OCI-LY3 (cell line): Measurements from ENCODE around the gene UBQLNL.

Experiments used
- H2AFZ ChIP-seq: fragments of 200-600, 300-600 bp; shearing (Covaris generic); 2 replicates; pipeline ENCODE4 v1.6.0; 2014; ENCODE audit warnings: antibody characterized with exemption, low read depth, low read length
- H3K27ac ChIP-seq: fragments of 200-600, 300-600 bp; sonication (generic); 2 replicates; pipeline ENCODE4 v1.5.1; 2014; ENCODE audit warnings: mild to moderate bottlenecking, low read length, moderate library complexity, mixed read lengths
- H3K27me3 ChIP-seq: fragments of 200-600, 300-600 bp; sonication (generic); 2 replicates; pipeline ENCODE4 v1.6.1; 2014; ENCODE audit warnings: low read depth, low read length, mixed read lengths
- H3K36me3 ChIP-seq: fragments of 200-600, 300-600 bp; sonication (generic); replicated peaks from 2 replicates; pipeline ENCODE3; 2014; ENCODE audit warnings: low read depth, low read length, mixed read lengths
- H3K4me1 ChIP-seq: fragments of 300-600, 200-600 bp; sonication (generic); 2 replicates; pipeline ENCODE4 v1.6.1; 2014; ENCODE audit warnings: low read length, mixed read lengths
- H3K4me2 ChIP-seq: fragments of 200-600, 300-600 bp; sonication (generic); 2 replicates; pipeline ENCODE4 v1.6.1; 2014; ENCODE audit warnings: low read length, mixed read lengths
- H3K4me3 ChIP-seq: fragments of 300-600, 200-600 bp; sonication (generic); 2 replicates; pipeline ENCODE4 v1.5.1; 2014; ENCODE audit warnings: antibody characterized with exemption, mild to moderate bottlenecking, low read length, moderate library complexity
- H3K79me2 ChIP-seq: fragments of 300-600, 200-600 bp; shearing (Covaris generic); 2 replicates; pipeline ENCODE4 v1.6.1; 2014; ENCODE audit warnings: mild to moderate bottlenecking, low read length, mixed read lengths
- H3K9ac ChIP-seq: fragments of 300-600, 200-600 bp; shearing (Covaris generic); 2 replicates; pipeline ENCODE4 v1.6.0; 2014; ENCODE audit warnings: mild to moderate bottlenecking, low read length, moderate library complexity
- H3K9me3 ChIP-seq: fragments of 200-600, 300-600 bp; shearing (Covaris generic); 2 replicates; pipeline ENCODE4 v1.6.1; 2014; ENCODE audit warnings: low read length, mixed read lengths; ENCODE audit not compliant: insufficient read depth
- H4K20me1 ChIP-seq: fragments of 200-600, 300-600 bp; sonication (generic); 2 replicates; pipeline ENCODE4 v1.6.1; 2016; ENCODE audit warnings: low read length, mixed read lengths; ENCODE audit not compliant: insufficient read depth
- CTCF ChIP-seq: fragments of 200-600, 300-600 bp; sonication (generic); IDR thresholded peaks from 2 replicates; pipeline ENCODE4 v1.5.1; 2014; ENCODE audit warnings: antibody characterized with exemption, low read length, low read depth
- EZH2phosphoT487 ChIP-seq: fragments of 200-600 bp; shearing (Covaris generic); IDR thresholded peaks from 2 replicates; pipeline ENCODE4 v1.6.1; 2018; ENCODE audit warnings: antibody characterized with exemption, mixed run types, low read depth

Gene UBQLNL, protein sequence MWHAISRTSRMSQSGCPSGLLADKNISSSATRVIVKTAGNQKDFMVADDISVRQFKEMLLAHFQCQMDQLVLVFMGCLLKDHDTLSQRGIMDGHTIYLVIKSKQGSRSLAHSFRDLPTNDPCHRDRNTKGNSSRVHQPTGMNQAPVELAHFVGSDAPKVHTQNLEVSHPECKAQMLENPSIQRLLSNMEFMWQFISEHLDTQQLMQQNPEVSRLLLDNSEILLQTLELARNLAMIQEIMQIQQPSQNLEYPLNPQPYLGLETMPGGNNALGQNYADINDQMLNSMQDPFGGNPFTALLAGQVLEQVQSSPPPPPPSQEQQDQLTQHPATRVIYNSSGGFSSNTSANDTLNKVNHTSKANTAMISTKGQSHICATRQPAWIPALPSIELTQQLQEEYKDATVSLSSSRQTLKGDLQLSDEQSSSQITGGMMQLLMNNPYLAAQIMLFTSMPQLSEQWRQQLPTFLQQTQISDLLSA

GRCh38 chr11:5516599-5516998 is at the start of gene UBQLNL:
Gene UBQLNL, minus strand, starts transcription at chr11:5516699. Its CDS starts 258 bp downstream, at chr11:5516441.
- Histone ChIP-seq H3K27ac (no peak within 1 kb of the TSS), H4K20me1 (no peaks in the 10 kb centered on the region), H3K36me3 (no peaks in the 10 kb centered on the region), H3K4me2 (no peak within 1 kb of the TSS), H2AFZ (no peak within 1 kb of the TSS), H3K4me1 (no peaks in the 10 kb centered on the region), H3K79me2 (no peaks in the 10 kb centered on the region), H3K9me3 (no peaks in the 10 kb centered on the region), H3K9ac (no peak within 1 kb of the TSS), H3K4me3 (no peak within 1 kb of the TSS), H3K27me3 (0 out of 2 replicates have a peak, but pooled peaks cover 2% of the 10 kb centered on the region)
- no peak for TF ChIP-seq CTCF

GRCh38 chr11:5564259-5565019 is 47.9 kb upstream of the UBQLNL start:
- no peak overlapping the region; the same call in 1 of the 2 replicates for H2AFZ ChIP-seq
- H3K79me2 ChIP-seq, result no peaks in the 10 kb centered on the region
- H3K4me1 ChIP-seq, result no peaks in the 10 kb centered on the region
- no peak overlapping the region for H3K27ac ChIP-seq
- H3K9me3 ChIP-seq, result no peaks in the 10 kb centered on the region
- no peaks in the 10 kb centered on the region; the same call in none of the 2 replicates for H3K27me3 ChIP-seq
- H3K36me3 ChIP-seq, result no peaks in the 10 kb centered on the region
- H3K4me2 ChIP-seq, result no peak overlapping the region
- no peak for TF ChIP-seq CTCF
- H4K20me1 ChIP-seq, result no peaks in the 10 kb centered on the region
- no peak overlapping the region for H3K4me3 ChIP-seq
- no peak overlapping the region for H3K9ac ChIP-seq

DNA sequence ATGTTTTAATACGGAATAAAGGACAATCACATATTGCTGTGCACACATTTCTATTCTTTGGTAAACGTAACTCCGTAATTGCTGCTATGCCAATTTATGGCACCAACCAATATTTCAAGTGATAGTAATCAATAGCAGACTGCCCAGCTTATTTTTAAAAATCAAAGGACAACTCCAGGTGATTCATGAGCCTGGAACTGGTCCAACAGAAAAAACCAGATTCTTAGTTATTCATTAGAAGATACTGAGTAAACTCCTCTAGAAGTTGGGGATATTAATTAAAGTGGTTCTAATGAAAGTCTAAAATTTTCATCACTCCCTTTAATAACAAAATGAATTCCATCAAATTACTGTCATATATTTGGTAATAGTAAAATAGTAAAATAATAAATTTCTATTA is 41.3 kb upstream of the UBQLNL start:
- Histone ChIP-seq H3K36me3 (no peaks in the 10 kb centered on the region), H4K20me1 (no peaks in the 10 kb centered on the region), H3K9ac (no peak overlapping the region), H3K4me2 (no peak overlapping the region), H2AFZ (no peak overlapping the region), H3K79me2 (no peaks in the 10 kb centered on the region), H3K27ac (no peak overlapping the region), H3K4me1 (no peaks in the 10 kb centered on the region), H3K9me3 (no peaks in the 10 kb centered on the region), H3K4me3 (no peak overlapping the region), H3K27me3 (peaks cover 15% of the 10 kb centered on the region)
- no peak for TF ChIP-seq CTCF

DNA sequence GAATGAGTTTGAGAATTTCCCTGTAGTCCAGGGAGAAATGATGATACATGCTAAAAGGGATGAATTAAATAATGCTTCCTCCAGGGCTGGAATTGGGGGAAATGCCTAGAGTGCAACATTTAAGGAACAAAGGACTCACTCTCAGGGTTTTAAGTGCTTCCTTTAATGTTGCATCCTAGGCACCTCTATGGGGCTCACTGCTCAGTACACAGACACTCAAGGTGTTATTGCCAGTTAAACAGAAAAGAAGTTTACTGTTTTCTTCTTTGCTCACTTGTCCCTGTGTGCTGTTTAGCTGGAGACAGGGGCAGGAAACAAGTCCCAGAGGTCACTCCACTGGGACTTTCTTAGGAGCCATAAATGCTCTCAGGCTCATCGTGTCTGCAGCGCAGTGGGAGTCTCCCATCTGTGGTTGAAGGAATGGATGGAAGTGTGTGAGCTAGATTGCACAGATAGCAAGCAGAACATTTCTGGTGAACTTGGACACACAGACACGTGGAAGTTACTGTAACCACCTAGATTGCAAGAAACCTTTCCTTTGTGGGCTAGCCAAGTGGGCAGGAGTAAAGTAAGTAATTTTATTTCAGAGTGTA is 40.2 kb upstream of the UBQLNL start:
- Histone ChIP-seq H3K4me2 (no peak overlapping the region), H3K79me2 (no peaks in the 10 kb centered on the region), H3K9ac (no peak overlapping the region), H3K27ac (no peak overlapping the region), H2AFZ (no peak overlapping the region), H3K9me3 (no peaks in the 10 kb centered on the region), H3K36me3 (no peaks in the 10 kb centered on the region), H4K20me1 (no peaks in the 10 kb centered on the region), H3K4me3 (no peak overlapping the region), H3K27me3 (peaks cover 15% of the 10 kb centered on the region), H3K4me1 (no peaks in the 10 kb centered on the region)
- no peak for TF ChIP-seq EZH2phosphoT487
- TF ChIP-seq CTCF, result no peak
